ENCODE data around the gene SPTLC2.

DNA sequence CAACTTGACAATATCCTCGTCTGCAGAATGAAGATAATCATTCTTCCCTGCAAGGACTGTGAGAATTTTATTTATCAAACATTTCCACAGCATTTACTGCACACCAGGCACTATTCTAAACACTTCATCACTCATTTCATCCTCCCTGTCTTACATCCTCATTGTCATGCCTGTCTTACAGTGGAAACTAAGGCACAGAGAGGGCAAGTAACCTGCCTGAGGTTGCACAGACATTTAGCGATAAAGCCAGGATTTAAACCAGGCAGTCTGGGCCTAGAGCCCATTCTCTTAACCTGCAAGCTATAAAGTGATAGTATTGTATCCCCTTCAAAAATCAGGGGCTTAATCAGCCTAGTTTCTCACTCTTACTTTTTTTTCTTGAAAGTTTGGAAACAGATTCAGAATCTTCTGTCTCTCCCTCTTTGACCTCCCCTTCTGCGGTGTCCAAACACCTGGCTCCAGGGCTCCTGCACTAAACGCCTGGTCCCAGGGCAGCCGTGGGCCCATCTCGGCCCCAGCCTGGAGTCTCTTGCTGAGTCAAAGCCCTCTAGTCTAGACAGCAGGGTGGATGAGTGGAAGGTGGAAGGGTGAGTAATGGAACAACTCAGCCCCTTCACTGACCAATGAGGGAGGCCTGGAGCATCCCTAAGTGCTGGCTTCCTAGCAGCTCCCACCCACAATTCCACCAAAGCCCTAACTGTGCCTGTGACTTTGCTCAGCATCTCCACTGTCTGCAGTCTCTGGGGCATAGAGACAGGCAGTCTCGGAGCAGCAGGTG lies 130.3 kb downstream of the SPTLC2 start:
- TF ChIP-seq EZH2 (IDR thresholded peaks at IDR 0.05) (no peak), POLR2AphosphoS5 (IDR thresholded peaks at IDR 0.05; ENCODE audit: low read depth, low read length) (no peak), CEBPB (IDR thresholded peaks at IDR 0.05; ENCODE audit: low read depth) (no peak), ZFX (IDR thresholded peaks at IDR 0.05) (no peak), POLR2A (IDR thresholded peaks at IDR 0.05; ENCODE audit: borderline replicate concordance, extremely low read depth, insufficient read depth, insufficient read length) (no peak), ZNF274 (IDR thresholded peaks at IDR 0.05; ENCODE audit: low read depth, low read length) (no peak), EZH2phosphoT487 (IDR thresholded peaks at IDR 0.05; ENCODE audit: borderline replicate concordance) (no peak)
- TF ChIP-seq, protein P1, sequence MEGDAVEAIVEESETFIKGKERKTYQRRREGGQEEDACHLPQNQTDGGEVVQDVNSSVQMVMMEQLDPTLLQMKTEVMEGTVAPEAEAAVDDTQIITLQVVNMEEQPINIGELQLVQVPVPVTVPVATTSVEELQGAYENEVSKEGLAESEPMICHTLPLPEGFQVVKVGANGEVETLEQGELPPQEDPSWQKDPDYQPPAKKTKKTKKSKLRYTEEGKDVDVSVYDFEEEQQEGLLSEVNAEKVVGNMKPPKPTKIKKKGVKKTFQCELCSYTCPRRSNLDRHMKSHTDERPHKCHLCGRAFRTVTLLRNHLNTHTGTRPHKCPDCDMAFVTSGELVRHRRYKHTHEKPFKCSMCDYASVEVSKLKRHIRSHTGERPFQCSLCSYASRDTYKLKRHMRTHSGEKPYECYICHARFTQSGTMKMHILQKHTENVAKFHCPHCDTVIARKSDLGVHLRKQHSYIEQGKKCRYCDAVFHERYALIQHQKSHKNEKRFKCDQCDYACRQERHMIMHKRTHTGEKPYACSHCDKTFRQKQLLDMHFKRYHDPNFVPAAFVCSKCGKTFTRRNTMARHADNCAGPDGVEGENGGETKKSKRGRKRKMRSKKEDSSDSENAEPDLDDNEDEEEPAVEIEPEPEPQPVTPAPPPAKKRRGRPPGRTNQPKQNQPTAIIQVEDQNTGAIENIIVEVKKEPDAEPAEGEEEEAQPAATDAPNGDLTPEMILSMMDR (IDR thresholded peaks at IDR 0.05 in 2 of 3, conservative IDR thresholded peaks at IDR 0.05 in 1 of 3; ENCODE audit: borderline replicate concordance in 1 of 3, insufficient read depth in 1 of 3, low read depth in 2 of 3, low read length in 2 of 3), result no peak
- TF ChIP-seq, protein P2, sequence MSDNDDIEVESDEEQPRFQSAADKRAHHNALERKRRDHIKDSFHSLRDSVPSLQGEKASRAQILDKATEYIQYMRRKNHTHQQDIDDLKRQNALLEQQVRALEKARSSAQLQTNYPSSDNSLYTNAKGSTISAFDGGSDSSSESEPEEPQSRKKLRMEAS (IDR thresholded peaks at IDR 0.05), result no peak
